Stimulated activated CD4-positive, alpha-beta T cell treated with anti-CD3 and anti-CD28 coated beads, Interleukin-2, amount 100 ng/mL, for 48 hours (primary cell): Measurements from ENCODE around the gene DISP2.

Source experiments
- DNase-seq, 2 donors: peaks; one replicate each; pipeline ENCODE4 v3.0.0-alpha.2; 2020

DISP2 gene

DNA sequence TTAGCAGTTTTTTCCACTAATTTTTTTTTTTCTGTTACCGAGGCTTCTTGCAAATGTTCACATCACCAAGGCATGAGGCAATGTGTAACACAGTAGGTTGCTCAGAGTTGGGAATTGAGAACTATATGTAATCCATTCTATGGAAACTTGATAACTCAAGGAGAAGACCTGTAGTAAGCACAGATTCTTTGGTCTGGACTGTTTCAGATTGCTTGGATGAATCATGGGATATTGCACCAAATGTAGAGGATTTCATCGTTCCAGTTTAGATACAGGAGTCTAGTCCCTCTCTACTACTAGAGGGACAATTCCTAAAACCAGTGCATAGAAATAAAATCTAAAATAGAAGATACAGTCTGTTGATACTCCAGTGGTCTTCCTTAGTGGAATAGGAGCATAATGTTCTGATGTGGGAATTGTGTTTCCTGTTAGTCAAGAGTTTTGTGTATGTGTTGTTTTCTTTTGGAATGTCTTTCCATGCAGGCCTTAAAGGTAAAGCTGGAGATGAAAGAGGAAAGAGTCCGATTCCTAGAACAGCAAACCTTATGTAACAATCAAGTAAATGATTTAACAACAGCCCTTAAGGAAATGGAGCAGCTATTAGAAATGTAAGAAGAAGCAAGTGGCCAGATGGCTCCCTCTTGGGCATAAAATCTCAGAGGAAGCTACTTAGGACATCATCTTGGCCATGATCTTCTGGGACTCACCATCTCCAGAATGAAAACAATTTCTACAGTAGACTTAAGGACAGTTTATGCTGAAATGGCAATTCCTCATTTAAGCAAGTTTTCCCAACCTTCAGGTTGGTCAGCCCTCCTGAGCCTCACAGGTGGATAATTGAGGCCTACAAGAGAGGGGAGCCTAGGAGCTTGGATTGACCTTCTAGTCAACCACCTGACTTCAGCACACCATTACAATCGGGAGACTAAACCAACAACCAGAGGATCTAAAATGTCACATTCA lies 35.2 kb downstream of the DISP2 start:
- DNase-seq = no peak

DNA sequence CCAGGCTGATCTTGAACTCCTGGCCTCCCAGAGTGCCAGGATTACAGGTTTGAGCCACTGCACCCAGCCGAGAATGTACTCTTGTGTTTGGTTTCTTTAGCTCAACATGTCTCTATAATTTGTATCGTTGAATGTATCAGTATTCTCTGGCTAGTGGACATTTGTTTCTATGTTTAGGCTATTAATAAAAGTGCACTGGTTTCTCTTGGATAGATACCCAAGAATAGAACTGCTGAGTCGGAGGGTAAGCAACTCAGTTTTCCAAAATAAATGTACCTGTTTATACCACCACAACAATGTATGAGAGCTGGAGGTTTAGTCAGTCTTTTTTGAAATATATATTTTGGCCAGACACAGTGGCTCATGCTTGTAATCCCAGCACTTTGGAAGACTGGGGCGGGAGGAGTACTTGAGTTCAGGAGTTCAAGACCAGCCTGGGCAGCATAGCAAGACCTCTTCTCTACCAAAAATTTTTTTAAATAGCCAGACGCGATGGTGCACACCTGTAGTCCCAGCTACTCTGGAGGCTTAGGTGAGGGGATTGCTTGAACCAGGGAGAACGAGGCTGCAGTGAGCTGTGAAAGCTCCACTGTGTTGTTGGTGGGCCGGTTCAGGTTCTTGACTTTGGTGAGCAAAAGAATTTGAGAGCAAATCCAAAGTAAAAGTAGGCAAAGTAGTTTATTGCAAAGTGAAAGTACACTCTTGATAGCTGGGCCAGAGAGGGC lies 39.8 kb downstream of the DISP2 start:
- DNase-seq = no peak

DNA sequence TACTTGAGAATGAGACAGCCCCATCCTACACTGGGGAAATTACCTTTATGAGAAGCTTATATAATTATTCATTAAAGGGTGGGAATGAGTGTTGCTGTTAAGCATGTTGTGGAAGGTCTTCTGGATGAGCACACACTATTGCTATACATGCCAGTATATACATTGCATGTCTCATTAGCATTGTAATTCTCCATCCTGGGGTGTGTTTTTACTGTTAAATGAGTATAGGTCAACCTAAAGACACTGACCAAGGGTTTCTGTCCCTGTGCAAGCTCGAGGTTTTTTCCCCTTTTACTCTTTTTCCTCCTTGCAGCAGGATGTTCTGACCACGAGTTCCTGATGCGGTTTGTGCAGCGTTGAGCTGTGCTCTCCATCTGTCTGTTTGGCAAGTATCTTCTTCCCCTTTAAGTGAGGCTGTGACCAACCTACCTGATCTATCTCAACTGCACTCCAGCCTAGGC lies 40.4 kb downstream of the DISP2 start:
- DNase-seq = no peak

DNA sequence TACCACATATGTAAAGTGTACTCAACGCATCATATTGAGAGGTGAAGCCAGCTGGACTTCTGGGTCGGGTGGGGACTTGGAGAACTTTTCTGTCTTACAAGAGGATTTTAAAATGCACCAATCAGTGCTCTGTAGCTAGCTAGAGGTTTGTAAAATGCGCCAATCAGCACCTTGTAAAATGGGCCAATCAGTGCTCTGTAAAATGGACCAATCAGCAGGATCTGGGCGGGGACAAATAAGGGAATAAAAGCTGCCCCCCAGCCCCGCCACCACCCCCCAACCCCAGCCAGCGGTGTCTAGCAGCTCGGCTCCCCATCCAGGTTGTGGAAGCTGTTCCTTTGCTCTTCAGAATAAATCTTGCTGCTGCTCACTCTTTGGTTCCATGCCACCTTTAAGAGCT lies 41.4 kb downstream of the DISP2 start:
- DNase-seq = no peak

DNA sequence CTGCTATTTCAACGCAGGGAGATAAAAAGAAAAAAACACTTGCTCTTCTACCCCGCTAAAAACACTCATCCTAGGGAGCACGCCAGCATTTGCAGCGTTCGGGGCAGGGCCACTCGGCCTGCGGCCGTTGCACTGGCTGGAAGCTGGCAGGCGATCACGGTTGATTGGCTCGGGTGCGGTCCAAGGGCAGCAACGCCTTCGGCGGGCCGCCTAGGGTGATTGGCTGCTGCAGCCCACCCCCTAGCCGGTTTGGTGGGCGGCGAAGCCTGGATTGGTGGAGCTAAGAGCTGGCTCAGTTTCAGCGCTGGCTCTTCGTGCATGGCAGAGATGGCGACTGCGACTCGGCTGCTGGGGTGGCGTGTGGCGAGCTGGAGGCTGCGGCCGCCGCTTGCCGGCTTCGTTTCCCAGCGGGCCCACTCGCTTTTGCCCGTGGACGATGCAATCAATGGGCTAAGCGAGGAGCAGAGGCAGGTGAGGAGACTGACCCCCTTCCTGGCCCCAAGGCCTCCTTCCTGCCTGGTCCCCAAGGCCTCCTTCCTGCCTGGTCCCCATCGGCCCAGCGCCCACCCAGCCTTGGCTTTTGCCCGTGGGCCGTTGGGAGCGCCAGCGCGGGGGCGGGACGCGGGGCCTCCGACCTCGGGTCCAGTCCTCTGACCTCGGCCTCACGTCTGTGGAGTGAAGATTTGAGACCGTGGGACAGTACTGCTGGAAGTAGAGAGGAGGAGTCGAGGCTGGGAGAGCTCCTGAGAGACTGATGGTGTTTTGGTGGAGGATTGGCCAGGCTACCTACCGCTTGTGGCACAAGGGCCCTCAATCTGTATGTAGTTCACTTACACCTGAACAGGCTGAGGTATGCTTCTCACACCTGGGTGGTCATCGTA lies 47.7 kb downstream of the DISP2 start, which contains the start of gene IVD:
Gene IVD, plus strand, starts transcription at position 295 of the 881 bp plus-strand sequence. Its CDS starts 33 bp downstream, at position 328.
- DNase-seq = peak; percentile 84 to 86

DNA sequence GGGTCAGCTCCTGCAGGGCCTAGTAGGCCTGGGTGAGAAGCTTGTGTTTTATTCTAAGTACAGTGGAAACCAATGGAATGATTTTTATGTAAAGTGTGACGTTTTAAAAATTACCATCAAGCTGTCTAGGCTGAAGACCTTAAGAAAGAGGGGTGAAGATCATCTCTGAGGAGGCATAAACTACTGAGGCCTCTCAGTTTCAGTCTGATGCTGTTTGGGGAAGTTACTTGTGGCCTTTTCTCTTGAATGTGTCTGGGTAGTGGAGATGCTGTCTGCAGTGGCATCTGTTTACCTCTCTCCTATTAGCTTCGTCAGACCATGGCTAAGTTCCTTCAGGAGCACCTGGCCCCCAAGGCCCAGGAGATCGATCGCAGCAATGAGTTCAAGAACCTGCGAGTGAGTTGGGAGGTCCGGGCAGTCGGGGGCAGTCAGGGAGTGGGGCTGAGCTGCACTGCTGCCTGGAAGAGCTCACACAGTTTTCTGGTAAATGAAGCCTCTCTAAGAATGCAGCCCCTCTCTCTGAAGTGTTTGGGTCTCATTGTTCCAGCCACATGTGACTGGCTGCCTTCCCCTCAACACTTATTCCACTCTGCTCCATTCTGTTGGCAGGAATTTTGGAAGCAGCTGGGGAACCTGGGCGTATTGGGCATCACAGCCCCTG lies 49.4 kb downstream of the DISP2 start:
- DNase-seq = no peak

DNA sequence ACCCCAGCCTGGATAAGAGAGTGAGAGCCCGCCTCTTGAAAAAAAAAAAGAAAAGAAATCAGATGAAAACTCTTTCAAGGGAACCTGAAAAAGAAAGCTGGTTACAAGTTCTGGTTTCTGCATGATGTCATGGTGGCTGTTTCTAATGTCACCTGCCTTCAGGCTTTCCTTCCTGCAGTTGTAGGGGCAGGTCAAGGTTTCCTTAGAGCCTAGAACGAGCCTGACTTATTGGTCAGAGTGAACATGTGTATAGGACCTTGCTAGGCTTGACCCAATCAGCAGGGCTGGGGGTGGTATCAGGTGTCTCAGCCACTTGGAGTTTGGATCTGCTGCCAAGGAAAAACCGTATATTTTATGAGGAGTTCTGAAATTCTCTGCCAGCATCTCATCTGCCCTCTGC lies 51.3 kb downstream of the DISP2 start:
- no peak for DNase-seq

DNA sequence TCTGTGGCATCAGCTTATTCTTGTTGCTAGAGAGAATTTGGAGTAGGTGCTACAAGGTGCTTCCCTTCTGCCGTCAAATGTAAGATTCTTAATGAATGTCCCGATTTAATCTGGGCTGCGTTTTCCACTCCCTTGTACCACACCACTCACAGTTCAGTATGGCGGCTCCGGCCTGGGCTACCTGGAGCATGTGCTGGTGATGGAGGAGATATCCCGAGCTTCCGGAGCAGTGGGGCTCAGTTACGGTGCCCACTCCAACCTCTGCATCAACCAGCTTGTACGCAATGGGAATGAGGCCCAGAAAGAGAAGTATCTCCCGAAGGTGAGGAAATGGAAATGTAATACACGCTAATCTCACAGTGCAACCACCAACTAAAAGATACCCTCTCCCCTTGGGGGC lies 52.5 kb downstream of the DISP2 start:
- no peak for DNase-seq

DNA sequence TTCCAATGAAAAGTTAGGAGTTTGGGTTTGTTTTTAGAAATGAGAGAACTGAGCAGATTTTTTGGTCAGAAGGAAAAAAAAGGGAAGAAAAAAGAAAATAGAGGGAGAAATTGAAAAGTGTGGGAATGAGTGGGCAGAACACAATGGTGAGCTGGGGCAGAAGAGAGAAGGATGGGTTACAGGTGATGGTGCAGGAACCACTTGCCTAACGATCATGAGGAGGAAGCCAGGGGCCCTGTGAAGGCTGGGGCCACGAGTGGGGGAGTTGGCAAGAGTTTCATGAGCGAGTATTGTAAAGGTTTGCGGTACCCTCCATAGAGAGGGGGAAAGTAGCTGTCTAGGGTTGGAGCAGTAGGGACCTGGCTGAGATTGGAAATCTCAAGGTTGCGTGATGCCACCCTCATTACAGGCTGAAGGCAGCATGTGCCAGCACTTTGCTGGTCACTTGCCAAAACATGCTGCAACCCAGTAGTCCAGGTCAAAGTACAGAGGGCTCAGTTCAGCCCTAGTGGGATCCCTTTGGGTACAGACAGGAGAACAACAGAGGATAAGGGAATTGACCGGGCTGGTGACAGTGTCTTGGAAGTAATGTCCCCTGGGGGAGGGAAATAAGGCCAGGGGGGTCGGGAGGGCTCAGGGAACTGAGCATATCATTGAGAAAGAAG lies 54.2 kb downstream of the DISP2 start:
- no peak for DNase-seq

DNA sequence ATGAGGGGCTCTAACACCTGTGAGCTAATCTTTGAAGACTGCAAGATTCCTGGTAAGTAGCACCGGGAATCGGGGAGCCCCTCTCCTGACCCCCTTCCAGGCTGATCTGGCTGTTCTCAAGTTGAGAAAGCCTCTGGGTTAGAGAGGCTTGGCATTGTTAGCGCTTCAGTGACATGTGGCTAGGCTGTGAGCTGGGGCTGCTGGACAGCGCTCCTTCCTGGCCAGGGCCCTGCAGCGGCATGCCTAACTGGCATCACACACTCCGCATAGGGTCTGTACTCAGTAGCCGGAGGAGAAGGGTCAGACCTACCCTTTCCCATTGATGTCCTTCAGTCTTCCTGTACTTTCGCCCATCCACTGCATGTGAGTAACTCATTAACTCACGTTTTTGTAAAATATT lies 55.0 kb downstream of the DISP2 start:
- DNase-seq = no peak

DNA sequence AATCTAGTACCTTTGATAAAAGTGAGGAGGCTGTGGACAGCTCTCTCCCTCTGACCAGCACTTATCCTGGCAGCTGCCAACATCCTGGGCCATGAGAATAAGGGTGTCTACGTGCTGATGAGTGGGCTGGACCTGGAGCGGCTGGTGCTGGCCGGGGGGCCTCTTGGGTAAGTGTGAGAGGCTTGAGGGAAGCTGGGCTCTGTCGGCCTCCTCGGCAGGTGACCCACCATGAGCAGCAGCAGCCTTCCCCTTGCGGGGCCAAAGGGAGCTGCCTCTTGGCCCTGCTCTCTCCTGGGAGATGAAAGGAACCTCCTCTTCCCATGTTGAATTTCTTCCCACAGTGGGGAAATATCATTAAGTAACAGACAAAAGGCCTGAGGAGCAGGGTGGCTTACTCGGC lies 56.8 kb downstream of the DISP2 start:
- DNase-seq = no peak

DNA sequence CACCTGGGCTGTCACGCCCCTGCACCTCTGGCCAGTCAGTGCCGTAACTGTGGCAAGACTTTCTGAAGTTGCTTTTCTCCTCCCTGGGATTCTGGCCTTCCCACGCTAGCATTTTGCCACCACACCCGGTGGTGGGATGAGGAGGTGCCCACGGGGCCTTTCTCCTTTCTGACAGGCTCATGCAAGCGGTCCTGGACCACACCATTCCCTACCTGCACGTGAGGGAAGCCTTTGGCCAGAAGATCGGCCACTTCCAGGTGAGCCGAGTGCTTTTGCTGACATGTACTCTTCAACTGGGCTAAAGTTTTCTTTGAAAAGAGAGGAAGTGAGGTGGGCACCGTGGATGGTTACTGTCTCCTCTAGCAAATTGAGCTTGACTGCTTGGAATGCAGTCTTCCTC lies 57.2 kb downstream of the DISP2 start:
- no peak for DNase-seq

DNA sequence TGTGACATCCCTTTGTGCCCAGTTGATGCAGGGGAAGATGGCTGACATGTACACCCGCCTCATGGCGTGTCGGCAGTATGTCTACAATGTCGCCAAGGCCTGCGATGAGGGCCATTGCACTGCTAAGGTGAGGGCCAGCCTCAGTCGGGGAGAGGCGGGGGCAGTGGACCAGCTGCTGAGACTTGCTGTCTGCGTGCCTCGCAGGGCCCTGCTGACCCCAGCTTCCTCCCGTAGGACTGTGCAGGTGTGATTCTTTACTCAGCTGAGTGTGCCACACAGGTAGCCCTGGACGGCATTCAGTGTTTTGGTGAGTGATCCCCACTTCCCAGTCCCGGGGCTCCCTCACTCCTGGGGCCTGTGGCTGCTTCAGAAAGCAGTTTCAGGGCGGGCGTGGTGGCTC lies 58.0 kb downstream of the DISP2 start:
- no peak for DNase-seq

DNA sequence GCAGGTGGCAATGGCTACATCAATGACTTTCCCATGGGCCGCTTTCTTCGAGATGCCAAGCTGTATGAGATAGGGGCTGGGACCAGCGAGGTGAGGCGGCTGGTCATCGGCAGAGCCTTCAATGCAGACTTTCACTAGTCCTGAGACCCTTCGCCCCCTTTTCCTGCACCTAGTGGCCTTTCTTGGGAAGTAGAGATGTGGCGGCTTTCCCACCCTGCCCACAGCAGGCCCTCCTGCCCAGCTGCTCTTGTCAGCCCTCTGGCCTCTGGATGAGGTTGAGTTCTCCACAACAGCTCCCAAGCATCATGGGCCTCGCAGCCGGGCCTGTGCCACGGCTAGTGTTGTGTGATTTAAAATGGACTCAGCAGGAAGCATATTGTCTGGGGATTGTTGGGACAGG lies 60.1 kb downstream of the DISP2 start:
- no peak for DNase-seq

DNA sequence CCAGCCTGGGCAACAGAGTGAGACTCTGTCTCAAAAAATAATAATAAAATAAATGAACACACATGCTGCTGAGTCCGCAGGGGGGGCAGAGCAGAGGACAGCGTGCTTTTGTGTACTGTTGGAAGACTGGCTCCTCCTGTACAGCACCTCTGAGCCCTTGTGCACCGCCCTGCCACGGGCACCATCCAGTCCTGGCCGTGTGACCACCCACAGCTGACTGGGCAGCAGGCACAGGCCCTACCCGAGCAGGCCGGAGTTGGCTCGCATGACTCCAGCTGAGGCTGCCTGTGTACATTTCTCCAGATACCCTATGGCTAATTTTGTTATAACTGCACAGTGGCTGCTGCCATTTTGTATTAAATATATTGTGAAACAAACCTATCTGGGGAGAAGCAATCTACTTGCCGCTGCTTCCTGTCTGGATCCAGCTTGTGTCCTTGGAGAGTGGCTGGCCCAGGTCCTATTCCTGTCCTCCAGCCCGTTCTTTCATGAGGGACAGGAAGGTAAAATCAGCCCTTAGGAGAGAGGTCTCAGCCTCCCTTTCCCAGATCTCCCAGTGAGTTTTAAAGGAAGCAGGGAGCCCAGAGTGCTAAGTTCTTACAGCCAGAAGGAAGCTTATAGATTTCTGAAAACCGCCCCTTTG lies 62.2 kb downstream of the DISP2 start:
- no peak for DNase-seq

DNA sequence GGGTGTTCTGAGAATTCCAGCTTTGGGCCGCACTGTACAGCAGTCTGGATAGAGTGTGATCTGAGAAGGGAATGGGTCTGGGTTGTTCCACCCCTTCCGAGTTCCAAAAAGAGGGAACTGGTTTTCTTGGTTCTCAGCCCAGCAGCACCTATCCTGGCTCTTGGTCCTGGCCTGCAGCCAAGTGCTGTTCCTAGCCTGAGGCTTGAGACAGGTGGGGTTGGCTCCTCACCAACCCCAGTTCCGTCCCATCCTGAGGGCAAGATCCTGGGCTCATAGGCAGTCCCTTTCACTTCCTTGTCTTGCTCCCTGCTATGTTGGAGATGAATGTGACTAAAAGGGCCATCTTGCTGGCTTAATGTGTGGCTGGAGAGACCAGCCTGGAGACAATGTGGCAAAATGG lies 62.8 kb downstream of the DISP2 start:
- DNase-seq = no peak

DNA sequence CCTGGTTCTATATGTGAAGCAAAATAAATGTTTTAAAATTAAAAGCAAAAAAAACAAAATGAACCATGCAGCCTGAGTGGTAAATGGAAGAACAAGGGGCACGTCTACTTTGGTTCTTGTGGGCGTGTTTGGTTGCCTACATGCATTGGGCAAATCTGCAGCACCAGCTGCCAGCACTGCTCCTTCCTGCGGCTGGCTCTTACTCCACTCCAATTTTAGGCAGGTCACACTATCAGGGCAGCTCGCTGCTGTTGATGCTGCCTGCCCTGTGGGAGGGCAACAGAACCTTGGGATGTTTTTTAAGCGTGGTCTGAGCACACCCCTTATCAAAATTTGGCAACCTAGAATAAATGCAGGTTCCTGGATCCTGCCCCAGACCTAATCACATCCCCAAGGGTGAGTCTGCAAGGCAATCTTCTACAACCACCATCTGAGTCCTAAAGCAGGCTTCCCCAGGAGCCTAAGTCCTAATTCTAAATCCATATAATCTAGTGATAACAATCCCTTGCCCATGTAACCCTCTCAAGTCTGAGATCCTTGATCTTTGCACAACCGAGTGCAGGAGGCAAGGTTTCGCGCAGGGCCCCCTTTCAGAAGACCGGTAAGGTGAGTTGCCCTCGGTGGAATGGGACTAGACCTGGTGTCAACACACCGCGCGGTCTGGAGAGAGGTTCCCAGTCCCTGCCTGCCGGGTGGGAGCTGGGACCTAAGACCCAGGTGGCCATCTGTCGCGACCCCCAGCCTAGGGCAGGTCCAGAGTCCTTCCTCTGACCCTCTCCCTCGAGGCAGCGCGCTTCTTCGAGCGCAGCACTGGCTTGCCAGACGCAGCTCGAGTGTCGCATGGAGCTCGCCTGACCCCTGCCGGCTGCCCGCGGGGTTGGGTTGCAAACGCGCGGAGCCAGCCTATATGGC lies 63.5 kb downstream of the DISP2 start:
- peak; percentile 83 to 88 for DNase-seq

DNA sequence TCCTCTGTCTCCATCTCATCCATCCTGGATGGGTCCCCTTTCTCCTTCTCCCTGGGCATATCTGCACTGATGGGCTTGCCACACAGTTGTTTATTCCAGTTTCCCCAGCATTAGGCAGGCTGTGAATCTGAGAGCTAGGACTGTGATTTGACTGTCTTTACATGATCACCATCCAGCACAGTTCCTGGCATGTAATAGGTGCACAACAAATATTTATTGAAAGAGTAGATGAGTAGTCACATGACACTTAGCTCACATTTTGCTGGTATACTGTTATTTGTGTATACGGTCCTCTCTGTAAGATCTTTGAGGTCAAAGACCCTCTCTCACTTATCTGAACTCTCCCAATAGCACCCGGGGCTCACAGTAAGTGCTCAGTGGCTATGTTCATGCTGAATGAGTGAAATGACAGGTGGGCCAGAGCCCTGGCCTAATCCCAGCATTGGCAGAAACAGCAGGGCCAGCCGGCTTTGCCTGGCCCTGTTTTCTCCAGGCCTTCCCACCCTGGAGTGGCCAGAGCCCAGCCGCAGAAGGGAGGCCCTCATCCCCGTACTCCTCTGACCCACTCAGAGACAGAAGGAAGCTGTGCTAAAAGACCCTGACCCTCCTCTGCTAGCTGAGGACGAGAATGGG lies 66.6 kb downstream of the DISP2 start:
- DNase-seq = no peak

DNA sequence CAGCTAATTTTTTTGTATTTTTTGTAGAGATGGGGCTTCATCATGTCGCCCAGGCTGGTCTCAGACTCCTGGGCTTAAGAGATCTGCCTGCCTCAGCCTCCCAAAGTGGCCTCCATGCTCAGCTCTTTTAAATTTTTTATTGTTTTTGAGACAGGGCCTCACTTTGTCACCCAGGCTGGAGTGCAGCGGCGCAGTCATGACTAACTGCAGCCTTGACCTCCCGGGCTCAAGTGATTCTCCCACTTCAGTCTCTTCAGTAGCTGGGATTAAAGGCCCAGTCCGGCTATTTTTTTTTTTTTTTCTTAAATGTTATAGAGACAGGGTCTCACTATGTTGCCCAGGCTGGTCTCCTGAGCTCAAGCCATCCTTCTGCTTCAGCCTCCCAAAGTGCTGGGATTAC lies 67.7 kb downstream of the DISP2 start:
- no peak for DNase-seq

DNA sequence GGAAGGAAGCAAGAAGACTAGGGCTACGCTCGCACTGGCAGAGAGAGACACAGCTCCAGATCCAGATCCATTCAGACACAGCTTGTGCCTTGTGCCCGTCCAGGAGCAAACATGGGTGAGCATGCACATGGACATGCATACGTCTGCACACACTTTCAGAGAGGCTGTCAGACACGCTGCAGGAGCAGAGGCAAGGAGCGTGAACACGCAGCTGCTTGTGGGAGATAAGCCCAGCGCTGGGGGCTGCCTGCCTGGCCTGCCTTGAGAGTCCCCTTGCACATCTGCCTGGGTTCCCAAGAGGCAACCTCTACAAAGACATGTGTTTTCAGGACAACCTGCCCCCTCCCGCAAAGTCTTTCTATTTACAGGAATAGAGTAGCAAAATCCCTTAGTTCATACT lies 69.2 kb downstream of the DISP2 start:
- DNase-seq = no peak
